PC-3 (cell line): ENCODE measurements around the gene ARAP3.

Source experiments
- CTCF ChIP-seq: fragments of 300-600 bp; sonication (generic); conservative IDR thresholded peaks from 2 replicates; pipeline ENCODE4 v1.5.1; 2017; ENCODE audit warnings: antibody characterized with exemption, low read depth, mild to moderate bottlenecking, low read length
- EZH2 ChIP-seq: fragments of 300-600 bp; sonication (generic); IDR thresholded peaks from one replicate; pipeline ENCODE4 v1.6.1; 2017; ENCODE audit warnings: antibody characterized with exemption, mild to moderate bottlenecking, low read length; ENCODE audit not compliant: unreplicated experiment
- EZH2phosphoT487 ChIP-seq: fragments of 300-600 bp; sonication (generic); IDR thresholded peaks from 2 replicates; pipeline ENCODE4 v1.6.1; 2018; ENCODE audit warnings: mild to moderate bottlenecking, antibody characterized with exemption, low read length, borderline replicate concordance

DNA sequence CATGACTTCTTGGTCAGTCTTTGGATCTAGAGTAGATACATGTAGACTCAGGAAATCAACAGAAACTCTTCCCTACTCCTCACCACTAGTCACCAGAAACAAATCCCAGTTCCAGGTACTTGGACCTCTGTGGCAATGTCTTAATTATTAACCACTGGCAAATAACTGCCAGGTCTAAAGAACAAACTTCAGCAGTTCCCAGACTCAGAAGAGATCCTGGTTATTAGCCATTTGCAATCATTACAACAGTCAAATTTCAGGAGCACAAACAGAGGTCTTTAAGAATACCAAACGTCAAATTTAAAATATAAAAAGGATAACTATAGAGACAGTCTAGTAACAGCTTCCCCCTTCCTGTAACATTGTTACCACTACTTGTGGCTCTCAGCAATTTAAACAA is 73.5 kb downstream of the ARAP3 start:
- no peak for TF ChIP-seq CTCF
- TF ChIP-seq EZH2phosphoT487, result no peak
- TF ChIP-seq EZH2, result no peak
